Endothelial cell of umbilical vein (primary cell): ENCODE measurements around the gene LRRC4B. TPM values are rescaled to one million over a fixed set of nuclear protein-coding genes. Genes with fewer than 3 reads are reported as not detected.

Experiments used
- BruUV-seq: library from RNA; stranded (reverse); fragments of 400-500 nt; replicated peaks from 2 replicates; lab custom pipeline; 2021; lab: Mats Ljungman, UMichigan
- CTCF ChIA-PET: fragments of 300-600, 350-600 bp; sonication (Branson Sonifier 250); formaldehyde crosslinking; loops from one replicate; lab custom pipeline; 2021; ENCODE audit warnings: antibody characterized with exemption, inconsistent platforms; lab: Charles Lee
- POLR2A ChIA-PET: fragments of 300-600, 350-600 bp; sonication (Branson Sonifier 250); formaldehyde crosslinking; loops from one replicate; lab custom pipeline; 2021; ENCODE audit warnings: antibody characterized with exemption, inconsistent platforms; lab: Charles Lee
- DNase-seq: peaks from one replicate; pipeline ENCODE4 v3.0.0-alpha.2; 2011; ENCODE audit warnings: low read depth, low spot score
- FAIRE-seq: peaks from 2 replicates; lab custom pipeline; 2011; peaks lifted over from hg19 to GRCh38; lab: Jason Lieb, UNC
- H2AFZ ChIP-seq: 2 replicates; pipeline ENCODE4 v1.6.0; 2012; ENCODE audit warnings: low read depth, low read length, control low read depth, inconsistent platforms
- H3K27ac ChIP-seq: 2 replicates; pipeline ENCODE4 v1.5.1; 2011; ENCODE audit warnings: low read depth, mild to moderate bottlenecking, control low read depth, low read length, moderate library complexity; ENCODE audit not compliant: insufficient read depth
- H3K27me3 ChIP-seq, 2 experiments: 2 replicates each; pipeline versions ENCODE4 v1.6.0 to v1.6.1; 2011; ENCODE audit warnings: low read length in 2 of 2, mixed read lengths in 1 of 2; ENCODE audit not compliant: control insufficient read depth in 2 of 2, insufficient read depth in 2 of 2
- H3K36me3 ChIP-seq, 2 experiments: 2 replicates in 1 of 2; 3 replicates in 1 of 2; pipeline ENCODE4 v1.5.1; 2011; ENCODE audit warnings: low read length in 2 of 2, mild to moderate bottlenecking in 1 of 2, moderate library complexity in 1 of 2; ENCODE audit not compliant: control insufficient read depth in 2 of 2, insufficient read depth in 2 of 2; ENCODE audit errors: extremely low read depth in 1 of 2
- H3K4me1 ChIP-seq: 3 replicates; pipeline ENCODE4 v1.5.1; 2011; ENCODE audit warnings: mild to moderate bottlenecking, low read length; ENCODE audit not compliant: control insufficient read depth, insufficient read depth; ENCODE audit errors: extremely low read depth
- H3K4me2 ChIP-seq: 2 replicates; pipeline ENCODE4 v1.6.1; 2011; ENCODE audit warnings: low read length, control low read depth, mixed read lengths; ENCODE audit not compliant: insufficient read depth
- H3K4me3 ChIP-seq, 3 experiments: fragments of 200-600 bp in 1 of 3; sonication (generic), shearing (Covaris generic) in 1 of 3; replicated peaks in 1 of 3; 2 replicates each; pipeline ENCODE4 v1.5.1; 2011 to 2016; ENCODE audit warnings: control low read depth in 3 of 3, low read length in 3 of 3, mild to moderate bottlenecking in 2 of 3, inconsistent platforms in 1 of 3, low read depth in 1 of 3, moderate library complexity in 1 of 3; ENCODE audit not compliant: insufficient read depth in 1 of 3
- H3K79me2 ChIP-seq: 2 replicates; pipeline ENCODE4 v1.6.0; 2012; ENCODE audit warnings: low read length, inconsistent platforms; ENCODE audit not compliant: control insufficient read depth, insufficient read depth
- H3K9ac ChIP-seq: replicated peaks from 2 replicates; pipeline ENCODE3; 2011; ENCODE audit warnings: low read length, control low read depth; ENCODE audit not compliant: insufficient read depth; ENCODE audit errors: extremely low read depth
- H3K9me1 ChIP-seq: replicated peaks from 3 replicates; pipeline ENCODE4 v1.6.0; 2011; ENCODE audit warnings: mild to moderate bottlenecking, low read length; ENCODE audit not compliant: control insufficient read depth, insufficient read depth; ENCODE audit errors: extremely low read depth
- H3K9me3 ChIP-seq: replicated peaks from 2 replicates; pipeline ENCODE4 v1.5.1; 2012; ENCODE audit warnings: low read length, inconsistent platforms; ENCODE audit not compliant: control insufficient read depth, insufficient read depth
- H4K20me1 ChIP-seq: replicated peaks from 2 replicates; pipeline ENCODE3; 2011; ENCODE audit warnings: mild to moderate bottlenecking, low read length; ENCODE audit not compliant: control insufficient read depth, insufficient read depth; ENCODE audit errors: extremely low read depth
- EZH2 ChIP-seq: IDR thresholded peaks from 2 replicates; pipeline ENCODE4 v1.6.1; 2012; ENCODE audit warnings: borderline replicate concordance, low read depth, mild to moderate bottlenecking, moderate library complexity, low read length, inconsistent platforms; ENCODE audit not compliant: severe bottlenecking
- FOS ChIP-seq: IDR thresholded peaks from 2 replicates; pipeline ENCODE4 v1.6.1; 2011; ENCODE audit warnings: mild to moderate bottlenecking, low read length, moderate library complexity, borderline replicate concordance; ENCODE audit not compliant: insufficient read depth
- JUN ChIP-seq: IDR thresholded peaks from 2 replicates; pipeline ENCODE4 v1.6.1; 2011; ENCODE audit warnings: borderline replicate concordance, low read depth; ENCODE audit not compliant: insufficient read length, insufficient read depth
- MYC ChIP-seq: IDR thresholded peaks from one replicate; pipeline ENCODE4 v1.6.1; 2011; ENCODE audit warnings: mild to moderate bottlenecking, low read depth, low read length
- POLR2A ChIP-seq: IDR thresholded peaks from 2 replicates; pipeline ENCODE4 v1.6.1; 2012; ENCODE audit warnings: low read depth, mild to moderate bottlenecking, control low read depth, low read length
- POLR2AphosphoS5 ChIP-seq: IDR thresholded peaks from 2 replicates; pipeline ENCODE4 v1.6.1; 2012; ENCODE audit warnings: low read depth, mild to moderate bottlenecking, control low read depth, low read length, moderate library complexity; ENCODE audit not compliant: insufficient read depth
- dilution Hi-C: fragments of 300-500 bp; cut with MboI; formaldehyde crosslinking; loops from one replicate; pipeline ENCODE4 v1.15.0; 2019; ENCODE audit warnings: low sequenced_read_pairs; ENCODE audit not compliant: extremely low pct_ligation_motif_present
- intact Hi-C: fragments of 100-400 bp; cut with micrococcal nuclease; formaldehyde crosslinking; loops from one replicate; pipeline ENCODE4 v1.10.0; 2022
- polyA plus RNA-seq, 4 experiments: library from polyadenylated mRNA; depleted of rRNA in 3 of 4; stranded (reverse) in 3 of 4; unstranded in 1 of 4; fragments of >200 nt; gene quantifications; 2 replicates each; pipeline versions ENCODE4 v1.2.1 to v1.2.3, GENCODE V29; 2011 to 2012; ENCODE audit warnings: missing spikeins in 1 of 4
- total RNA-seq: library from RNA; stranded (reverse); gene quantifications from 2 replicates; pipeline ENCODE4 v1.2.3, GENCODE V29; 2021
- TF ChIP-seq, protein P1 (sequence below): IDR thresholded peaks from 2 replicates; pipeline ENCODE4 v1.6.1; 2011; ENCODE audit not compliant: insufficient read depth, insufficient read length

Gene LRRC4B
- total and polyA plus RNA-seq, 2 donors (not counting 3 experiments of a cell fraction or from before 2014, with no cell fraction given) = 0.08 TPM; not detected in 1

DNA sequence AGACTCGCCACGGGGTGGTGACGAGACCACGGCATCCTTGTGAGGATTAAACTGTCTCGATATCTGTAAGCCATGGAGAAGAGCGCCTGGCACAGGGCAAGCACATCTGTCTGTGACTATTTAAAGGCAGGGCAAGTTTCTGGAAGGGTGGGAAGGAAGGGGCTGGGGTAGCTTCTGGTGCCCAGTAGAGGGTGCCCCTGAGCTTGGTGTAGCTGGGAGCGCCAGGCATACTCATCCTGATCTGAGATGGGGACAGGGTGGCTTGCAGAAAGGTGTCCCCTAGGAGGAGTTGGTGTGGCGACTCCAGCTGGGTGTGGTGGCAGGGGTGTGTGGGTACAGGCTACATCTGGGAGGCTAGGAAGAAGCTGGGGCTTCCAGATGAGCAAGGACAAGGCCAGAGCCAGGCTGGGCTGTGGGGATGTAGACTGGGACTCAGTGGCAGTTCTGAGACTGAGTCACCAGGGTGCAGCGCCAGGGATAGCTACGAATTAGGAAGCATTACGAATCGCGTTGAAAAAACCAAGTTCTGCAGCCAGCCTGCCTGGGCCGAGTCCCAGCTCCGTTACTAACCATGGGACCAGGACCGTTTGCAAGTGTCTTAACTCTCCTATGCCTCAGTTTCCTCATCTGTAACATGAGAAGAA is 31.5 kb downstream of the LRRC4B start:
- no TSS peak for BruUV-seq
- ChIA-PET POLR2A (no interaction called here), CTCF (interaction anchor here (1.3 to 11.4 kb wide), 24 partner anchors 8 to 557 kb away, joined by 3 to 136 read pairs (median 7); partner anchors contain the start of gene JOSD2)
- Histone ChIP-seq H3K79me2 (no peaks in the 10 kb centered on the region), H2AFZ (no peak overlapping the region), H3K36me3 (no peaks in the 10 kb centered on the region), H3K27ac (no peak overlapping the region), H3K9ac (no peak overlapping the region), H3K9me3 (no peaks in the 10 kb centered on the region), H3K27me3 (peaks cover 0 to 2% of the 10 kb centered on the region in 2 experiments), H3K4me2 (no peak overlapping the region), H3K4me3 (no peak overlapping the region), H3K9me1 (no peaks in the 10 kb centered on the region), H4K20me1 (no peaks in the 10 kb centered on the region), H3K4me1 (no peaks in the 10 kb centered on the region)
- intact Hi-C loops (loop anchor here (1.0 to 2.0 kb wide), 6 partner anchors 20 to 386 kb away; no protein-coding TSS in a partner anchor), dilution Hi-C loops (no loop called here)
- DNase-seq = no peak
- FAIRE-seq = no peak
- TF ChIP-seq JUN (no peak), FOS (no peak), POLR2AphosphoS5 (no peak), MYC (no peak), EZH2 (no peak), POLR2A (no peak)
- TF ChIP-seq, protein P1, sequence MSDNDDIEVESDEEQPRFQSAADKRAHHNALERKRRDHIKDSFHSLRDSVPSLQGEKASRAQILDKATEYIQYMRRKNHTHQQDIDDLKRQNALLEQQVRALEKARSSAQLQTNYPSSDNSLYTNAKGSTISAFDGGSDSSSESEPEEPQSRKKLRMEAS = no peak
